CD4-positive, alpha-beta T cell treated with Interleukin-10 for 1 hour (primary cell): ENCODE measurements around the gene MRGPRF.

ENCODE experiments used
- DNase-seq: peaks from one replicate; pipeline ENCODE4 v3.0.0-alpha.2; 2020

The MRGPRF gene

GRCh38 chr11:69013009-69013951 lies at the start of gene MRGPRF:
TSS of gene MRGPRF (minus strand) at chr11:69013246. CDS start at chr11:69009901, 3,345 bp downstream.
- no peak for DNase-seq

- no peak for DNase-seq
These were observed 49.3 kb upstream of the MRGPRF start for GRCh38 chr11:69062169-69062855.

- no peak for DNase-seq
These were observed 48.6 kb upstream of the MRGPRF start for GRCh38 chr11:69061713-69062053.

- DNase-seq = no peak
These were observed 48.0 kb upstream of the MRGPRF start for GRCh38 chr11:69060806-69061712.

- no peak for DNase-seq
These were observed 46.9 kb upstream of the MRGPRF start for GRCh38 chr11:69059985-69060384.

- DNase-seq = no peak
These were observed 46.4 kb upstream of the MRGPRF start for GRCh38 chr11:69059429-69059828.

- no peak for DNase-seq
These were observed 45.6 kb upstream of the MRGPRF start for GRCh38 chr11:69058511-69059270.

GRCh38 chr11:69057801-69058200 lies 44.8 kb upstream of the MRGPRF start:
- no peak for DNase-seq

GRCh38 chr11:69057236-69057635 lies 44.2 kb upstream of the MRGPRF start:
- DNase-seq = no peak

- peak; percentile 46 for DNase-seq
These were observed 42.8 kb upstream of the MRGPRF start for GRCh38 chr11:69055598-69056516.

- no peak for DNase-seq
These were observed 42.2 kb upstream of the MRGPRF start for GRCh38 chr11:69055212-69055586.

- no peak for DNase-seq
These were observed 41.6 kb upstream of the MRGPRF start for GRCh38 chr11:69054397-69055211.

- no peak for DNase-seq
These were observed 40.7 kb upstream of the MRGPRF start for GRCh38 chr11:69053546-69054396.

GRCh38 chr11:69053169-69053477 lies 40.1 kb upstream of the MRGPRF start:
- no peak for DNase-seq

GRCh38 chr11:69052343-69053168 lies 39.5 kb upstream of the MRGPRF start:
- DNase-seq = no peak

- DNase-seq = no peak
These were observed 38.6 kb upstream of the MRGPRF start for GRCh38 chr11:69051381-69052342.
